ENCODE data around the gene SEZ6L2.
"Not testable (repeated sequence)": the region's sequence is repeated elsewhere in the genome, so short reads cannot be mapped to it uniquely, and the experiment has no call there.

The SEZ6L2 gene

GRCh38 chr16:29873319-29873718, 26.0 kb downstream of the SEZ6L2 start:
- H3K27me3 ChIP-seq = no peaks in the 10 kb centered on the region
- no peak for DNase-seq
- TF ChIP-seq CTCF (IDR thresholded peaks at IDR 0.05; ENCODE audit: low read depth, low read length) = no peak

GRCh38 chr16:29871822-29872546, 27.4 kb downstream of the SEZ6L2 start:
- H3K4me1 ChIP-seq = no peaks in the 10 kb centered on the region
- no peaks in the 10 kb centered on the region for H3K9me3 ChIP-seq
- no peaks in the 10 kb centered on the region for H3K36me3 ChIP-seq
- no peak for TF ChIP-seq CTCF (IDR thresholded peaks at IDR 0.05; ENCODE audit: low read depth, low read length)
- H3K27me3 ChIP-seq = no peaks in the 10 kb centered on the region
- DNase-seq = no peak
- no peak overlapping the region for H3K4me3 ChIP-seq (ENCODE audit: low read depth, low read length)

More at GRCh38 chr16:29873319-29873718, 26.0 kb downstream of the SEZ6L2 start:
- no peak overlapping the region for H3K4me3 ChIP-seq (ENCODE audit: low read depth, low read length)
- peaks cover 3% of the 10 kb centered on the region; the same call in 1 of the 2 replicates for H3K4me1 ChIP-seq
- no peaks in the 10 kb centered on the region for H3K36me3 ChIP-seq
- H3K9me3 ChIP-seq = no peaks in the 10 kb centered on the region

GRCh38 chr16:29869067-29869466, 30.3 kb downstream of the SEZ6L2 start:
- not testable (repeated sequence) for H3K9me3 ChIP-seq; H3K4me1 ChIP-seq; H3K27me3 ChIP-seq; DNase-seq; H3K36me3 ChIP-seq; H3K4me3 ChIP-seq (ENCODE audit: low read depth, low read length)

- no peaks in the 10 kb centered on the region for H3K9me3 ChIP-seq
- no peaks in the 10 kb centered on the region for H3K36me3 ChIP-seq
- no peaks in the 10 kb centered on the region for H3K27me3 ChIP-seq
- H3K4me1 ChIP-seq = no peaks in the 10 kb centered on the region; the same call in 1 of the 2 replicates
- no peak for TF ChIP-seq CTCF (IDR thresholded peaks at IDR 0.05; ENCODE audit: low read depth, low read length)
- no peak overlapping the region for H3K4me3 ChIP-seq (ENCODE audit: low read depth, low read length)
- no peak for DNase-seq
Observed at GRCh38 chr16:29868396-29869009, 30.8 kb downstream of the SEZ6L2 start.

- H3K9me3 ChIP-seq = no peaks in the 10 kb centered on the region
- DNase-seq = no peak
- H3K4me1 ChIP-seq = peaks cover 2% of the 10 kb centered on the region; the same call in 1 of the 2 replicates
- no peaks in the 10 kb centered on the region for H3K27me3 ChIP-seq
- TF ChIP-seq CTCF (IDR thresholded peaks at IDR 0.05; ENCODE audit: low read depth, low read length) = no peak
- no peak overlapping the region for H3K4me3 ChIP-seq (ENCODE audit: low read depth, low read length)
- H3K36me3 ChIP-seq = peaks cover 12% of the 10 kb centered on the region
Observed at GRCh38 chr16:29864205-29864604, 35.1 kb downstream of the SEZ6L2 start.

GRCh38 chr16:29863669-29863984, 35.7 kb downstream of the SEZ6L2 start:
- no peak for DNase-seq
- Histone ChIP-seq H3K4me1 (peaks cover 2% of the 10 kb centered on the region; the same call in 1 of the 2 replicates), H3K9me3 (no peaks in the 10 kb centered on the region), H3K27me3 (no peaks in the 10 kb centered on the region), H3K36me3 (peaks cover 18% of the 10 kb centered on the region), H3K4me3 (ENCODE audit: low read depth, low read length) (no peak overlapping the region; the same call in 1 of the 2 replicates)
- TF ChIP-seq CTCF (IDR thresholded peaks at IDR 0.05; ENCODE audit: low read depth, low read length) = no peak
